HG03280 (cell line): ENCODE measurements around the gene FAM114A2.
"Not testable (repeated sequence)": the region's sequence is repeated elsewhere in the genome, so short reads cannot be mapped to it uniquely, and the experiment has no call there.

Experiments
- ATAC-seq: cut with Tn5 transposase; IDR thresholded peaks from one replicate; pipeline ENCODE4 v1.9.1; 2021; ENCODE audit warnings: mild to moderate bottlenecking, moderate library complexity; ENCODE audit not compliant: unreplicated experiment

Gene FAM114A2

DNA sequence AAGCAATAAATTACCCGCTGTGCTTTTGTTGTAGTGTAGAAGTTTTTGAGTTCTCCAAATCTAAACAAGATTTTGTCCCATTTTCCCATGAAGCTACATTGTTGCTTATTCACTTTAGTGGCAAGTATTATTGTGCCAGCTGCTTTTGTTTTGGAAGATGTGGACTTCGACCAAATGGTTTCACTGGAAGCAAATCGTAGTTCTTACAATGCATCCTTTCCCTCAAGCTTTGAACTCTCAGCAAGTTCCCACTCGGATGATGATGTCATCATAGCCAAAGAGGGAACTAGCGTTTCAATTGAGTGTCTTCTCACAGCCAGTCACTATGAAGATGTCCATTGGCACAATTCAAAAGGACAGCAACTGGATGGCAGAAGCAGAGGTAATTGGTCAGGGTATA lies 10.9 kb upstream of the FAM114A2 start:
- no peak for ATAC-seq

DNA sequence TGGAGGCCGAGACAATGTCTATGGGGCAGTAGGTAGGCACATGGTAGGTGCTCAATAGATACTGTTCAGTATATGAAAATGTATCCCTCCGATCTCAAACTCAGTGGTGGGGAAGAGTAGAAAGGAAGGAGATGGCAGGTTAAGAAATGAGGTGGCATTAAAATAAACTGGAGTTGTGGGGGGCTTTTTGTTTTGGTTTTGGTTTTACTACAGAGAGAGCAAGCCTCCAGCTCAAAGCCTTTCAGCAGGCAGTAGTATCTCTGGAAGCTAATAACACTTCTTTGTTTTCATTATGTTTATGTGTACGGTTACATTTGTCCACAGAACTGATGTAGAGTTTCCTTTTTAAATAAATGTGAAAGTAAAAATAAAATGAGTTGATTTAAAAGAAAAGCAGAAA lies 8.6 kb upstream of the FAM114A2 start:
- ATAC-seq: no peak

DNA sequence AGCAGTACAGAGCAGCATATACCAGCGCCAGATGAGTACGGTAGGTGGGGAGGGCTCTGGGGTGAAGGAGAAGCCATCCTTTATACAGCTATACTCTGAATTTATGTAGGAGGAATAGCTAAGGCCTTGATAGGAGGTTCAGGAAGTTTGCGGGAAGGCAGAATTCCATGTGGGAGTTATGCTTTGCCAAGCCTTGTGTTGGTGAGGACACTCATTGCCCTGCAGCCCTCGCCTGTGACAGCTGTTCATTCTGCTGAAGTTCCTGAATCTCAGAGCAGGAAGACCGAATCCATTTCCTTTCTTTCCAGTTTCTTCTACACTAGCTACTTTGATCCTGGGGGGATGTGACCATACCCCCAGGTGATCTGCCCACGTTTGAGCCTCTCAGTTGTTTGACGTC lies 7.8 kb upstream of the FAM114A2 start:
- ATAC-seq: no peak

DNA sequence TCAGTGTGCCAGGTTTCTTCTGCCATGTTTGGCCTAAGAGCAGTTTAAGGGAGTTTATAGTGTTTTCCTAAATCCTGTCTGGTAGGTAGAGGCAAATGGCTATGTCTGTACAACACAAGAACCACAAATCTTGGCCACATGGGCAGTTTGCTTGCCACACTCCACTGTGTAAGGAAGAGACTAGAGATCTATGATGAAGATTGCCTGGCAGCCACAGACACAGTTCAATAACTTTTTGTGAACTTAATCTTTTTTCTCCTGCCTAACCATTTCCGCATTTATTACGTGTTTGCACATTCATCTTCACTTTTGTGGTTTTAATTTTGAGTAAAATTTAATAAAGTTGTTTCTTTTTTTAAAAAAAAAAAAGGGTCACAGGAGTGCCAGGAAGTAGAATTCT lies 5.9 kb upstream of the FAM114A2 start:
- ATAC-seq: no peak

DNA sequence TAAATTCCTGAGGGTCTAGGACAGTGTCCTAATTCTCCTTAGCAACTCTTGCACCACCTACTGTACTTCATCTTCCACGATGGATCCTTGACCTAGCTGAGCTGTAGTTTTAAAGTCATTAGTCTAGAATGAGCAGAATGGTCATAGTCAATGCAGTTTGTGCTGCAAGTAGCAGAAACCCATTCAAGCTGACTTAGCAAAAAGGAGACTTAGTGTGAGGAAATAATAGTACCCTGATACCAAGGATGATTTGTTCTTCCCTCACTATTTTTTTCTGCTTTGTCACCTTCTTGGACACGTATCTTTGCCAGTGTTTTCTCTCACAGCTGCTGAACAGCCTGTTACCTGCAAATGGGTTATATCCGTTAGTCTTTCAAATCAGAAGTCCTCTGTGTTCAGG lies 5.4 kb upstream of the FAM114A2 start:
- ATAC-seq: no peak

DNA sequence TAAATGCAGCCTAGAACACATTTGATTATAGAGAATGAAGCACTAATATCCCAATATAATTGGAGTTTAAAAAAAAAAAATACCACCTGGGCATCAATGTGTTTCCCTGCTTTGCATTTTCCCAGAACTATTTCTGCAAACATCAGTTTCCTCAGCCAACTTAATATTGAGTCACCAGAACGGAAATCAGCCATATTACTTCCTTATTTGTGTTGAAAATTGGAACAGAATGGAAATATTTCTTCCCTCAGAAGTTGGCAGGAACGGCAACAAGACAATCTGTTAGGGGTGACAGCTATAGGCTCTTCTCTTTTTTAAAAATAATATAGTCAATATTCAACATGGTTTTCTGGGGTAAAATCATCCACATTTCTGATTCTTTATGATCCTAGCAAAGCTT lies 4.1 kb upstream of the FAM114A2 start:
- ATAC-seq: no peak

DNA sequence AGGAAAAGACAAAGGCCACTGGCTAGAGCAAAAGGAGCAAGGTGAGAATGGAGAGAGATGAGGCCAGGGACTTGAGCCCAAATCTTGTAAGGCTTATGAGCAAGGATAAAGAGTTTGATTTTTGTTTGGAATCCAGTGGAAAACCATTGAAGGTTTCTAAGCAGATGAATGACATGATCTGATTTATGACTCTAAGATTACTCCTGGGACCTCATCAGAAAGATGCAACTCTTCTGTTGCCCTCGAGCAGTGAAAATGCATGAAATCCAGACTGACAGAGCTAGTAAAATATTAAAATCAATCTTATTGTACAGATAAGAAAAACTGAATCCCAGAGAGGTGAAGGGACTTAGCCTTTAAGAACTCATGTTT lies 734 bp upstream of the FAM114A2 start:
- no peak for ATAC-seq

DNA sequence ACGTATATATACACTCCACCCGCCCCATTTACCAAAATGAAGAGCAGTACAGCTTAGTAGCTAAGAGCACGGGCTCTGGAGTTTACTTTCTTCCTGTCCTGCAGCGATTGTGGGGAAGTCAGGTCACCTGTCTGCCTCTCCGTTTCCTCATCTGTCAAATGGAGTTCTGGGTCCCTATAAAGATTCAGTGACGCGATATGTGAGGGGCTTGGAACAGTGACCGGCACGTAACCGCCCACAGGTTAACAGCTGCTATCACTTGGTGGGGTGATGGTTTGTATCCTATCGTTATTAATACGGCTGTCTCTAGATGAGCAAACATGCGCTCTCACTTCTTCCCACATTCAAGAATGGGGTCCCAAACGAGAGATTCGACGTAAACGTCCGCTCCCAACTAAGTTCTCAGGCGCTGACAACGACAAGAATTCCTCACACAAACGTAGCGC lies 426 bp downstream of the FAM114A2 start:
- peak; percentile 50 for ATAC-seq

DNA sequence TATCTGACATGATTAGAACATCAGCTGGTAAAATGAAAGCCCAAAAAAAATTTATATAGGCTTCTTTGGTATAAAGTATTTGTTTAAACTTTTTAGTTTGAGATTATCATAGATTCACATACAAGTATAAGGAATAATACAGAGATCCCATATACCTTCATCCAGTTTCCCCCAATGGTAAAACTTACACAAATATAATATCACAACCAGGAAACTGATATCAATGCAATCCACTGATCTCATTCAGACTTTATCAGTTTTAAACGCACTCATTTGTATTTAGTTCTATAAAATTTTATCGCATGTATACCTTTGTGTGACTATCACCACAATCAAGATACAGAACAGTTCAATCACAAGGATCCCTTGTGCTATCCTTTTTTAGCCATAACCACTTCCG lies 3.8 kb downstream of the FAM114A2 start:
- no peak for ATAC-seq

DNA sequence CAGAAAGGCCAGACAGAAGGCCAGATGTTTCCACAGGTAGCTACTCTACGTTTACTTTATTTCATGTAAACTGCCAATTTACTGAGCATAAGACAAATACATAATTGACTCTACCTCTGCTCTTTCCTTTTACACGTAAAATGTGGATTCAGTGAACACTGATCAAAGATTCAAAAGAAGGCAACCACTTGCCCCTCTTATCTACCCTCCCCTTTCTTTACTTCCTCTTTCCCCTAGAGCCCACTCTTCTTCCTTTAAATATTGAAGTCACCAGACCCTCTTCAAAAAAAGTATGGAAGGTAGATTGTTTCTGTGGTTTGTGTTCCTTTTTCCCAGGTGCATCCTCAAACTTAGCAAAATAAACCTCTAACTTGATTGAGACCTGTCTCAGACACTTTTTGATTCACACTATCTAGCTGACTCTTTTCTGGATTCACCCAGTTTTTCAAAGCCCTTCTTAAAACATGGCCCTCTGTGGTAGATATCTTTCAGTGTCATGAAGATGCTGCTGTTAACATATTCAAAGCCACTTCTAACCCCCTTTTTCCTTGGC lies 6.7 kb downstream of the FAM114A2 start:
- ATAC-seq: no peak

DNA sequence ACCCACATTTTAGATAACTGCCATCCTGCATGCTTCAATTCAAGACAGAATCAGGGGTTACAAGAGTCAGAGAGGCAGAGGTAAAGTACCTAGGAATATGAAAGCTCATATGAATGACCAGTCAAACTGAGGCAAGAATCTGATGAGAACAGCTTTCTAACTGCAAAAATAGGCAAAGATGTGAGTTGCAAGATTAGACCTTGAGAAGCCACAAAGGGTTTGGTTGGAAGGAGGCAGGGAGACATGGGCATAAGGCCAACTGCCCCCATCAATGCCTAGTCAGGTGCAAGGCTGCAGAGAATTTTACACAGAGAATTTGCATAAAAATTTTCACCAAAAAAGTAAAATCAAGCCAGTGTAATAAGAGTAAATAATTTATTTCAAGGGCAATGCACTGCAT lies 12.8 kb downstream of the FAM114A2 start:
- ATAC-seq: no peak

DNA sequence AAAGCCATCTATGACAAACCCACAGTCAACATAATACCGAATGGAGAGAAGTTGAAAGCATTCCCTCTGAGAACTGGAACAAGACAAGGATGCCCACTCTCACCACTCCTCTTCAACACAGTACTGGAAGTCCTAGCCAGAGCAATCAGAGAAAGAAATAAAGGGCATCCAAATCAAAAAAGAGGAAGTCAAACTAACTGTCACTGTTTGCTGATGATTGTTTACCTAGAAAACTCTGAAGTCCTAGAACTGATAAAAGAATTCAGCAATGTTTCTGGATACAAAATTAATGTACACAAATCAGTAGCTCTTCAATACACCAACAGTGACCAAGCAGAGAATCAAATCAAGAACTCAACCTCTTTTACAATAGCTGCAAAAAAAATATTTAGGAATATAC lies 19.8 kb downstream of the FAM114A2 start:
- not testable (repeated sequence) for ATAC-seq

DNA sequence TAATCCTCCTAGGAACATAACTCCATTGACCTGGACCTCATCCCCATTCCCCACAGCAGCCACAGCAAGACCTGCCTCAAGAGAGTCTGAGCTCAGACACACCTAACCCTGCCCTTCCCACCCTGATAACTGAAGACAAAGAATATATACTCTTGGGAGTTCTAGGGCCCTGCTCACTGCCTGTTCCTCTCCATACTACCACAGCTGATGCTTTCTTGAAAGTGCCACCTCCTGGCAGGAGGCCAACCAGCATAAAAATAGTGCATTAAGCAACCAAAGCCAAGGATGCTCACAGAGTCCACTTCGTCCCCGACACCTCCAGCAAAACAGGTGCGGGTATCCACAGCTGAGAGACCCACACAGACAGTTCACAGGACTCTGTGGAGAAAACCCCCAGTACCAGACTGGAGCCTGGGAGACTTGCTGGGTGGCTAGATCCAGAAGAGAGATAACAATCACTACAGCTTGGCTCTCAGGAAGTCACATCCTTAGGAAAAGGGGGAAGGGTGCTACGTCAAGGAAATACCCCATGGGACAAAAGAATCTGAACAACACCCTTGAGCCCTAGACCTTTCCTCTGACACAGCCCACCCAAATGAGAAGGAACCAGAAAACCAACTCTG lies 23.5 kb downstream of the FAM114A2 start:
- ATAC-seq: no peak

DNA sequence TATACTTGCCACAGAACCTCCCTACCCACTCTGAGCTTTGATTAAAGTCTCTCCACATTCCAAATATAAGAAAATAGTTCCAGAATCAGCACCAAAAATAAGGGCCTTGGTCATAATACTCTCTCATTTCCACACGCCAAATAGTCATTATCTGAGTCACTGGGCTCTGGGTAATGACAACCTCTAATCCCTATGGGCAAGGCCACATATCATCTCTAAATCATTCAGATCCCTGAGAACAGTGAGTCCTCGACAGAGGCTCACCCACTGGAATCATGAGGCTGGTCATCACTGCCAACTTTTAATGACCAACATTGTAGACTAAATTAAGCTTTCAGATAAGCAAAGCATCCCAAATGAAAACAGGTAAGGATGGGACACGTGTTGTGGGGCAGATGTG lies 28.1 kb downstream of the FAM114A2 start:
- ATAC-seq: no peak

DNA sequence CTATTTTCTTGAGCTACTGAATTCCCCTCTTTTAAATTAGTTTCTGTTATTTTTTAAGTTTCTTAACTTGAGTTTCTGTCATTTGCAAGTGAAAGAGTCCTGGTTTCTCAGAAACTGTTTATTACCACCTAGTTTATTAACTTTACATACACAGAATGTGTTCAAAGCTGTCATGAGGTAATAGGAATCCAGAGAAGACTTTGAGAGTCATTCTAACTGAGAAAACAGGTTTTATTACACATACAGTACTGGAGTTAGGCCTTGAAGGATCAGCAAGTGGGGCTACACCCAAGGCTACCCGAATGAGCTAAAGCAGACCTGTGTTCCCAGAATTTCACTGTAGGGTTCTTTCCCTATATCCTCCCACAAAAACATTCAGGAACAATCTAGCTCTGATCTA lies 33.1 kb downstream of the FAM114A2 start:
- ATAC-seq: no peak

DNA sequence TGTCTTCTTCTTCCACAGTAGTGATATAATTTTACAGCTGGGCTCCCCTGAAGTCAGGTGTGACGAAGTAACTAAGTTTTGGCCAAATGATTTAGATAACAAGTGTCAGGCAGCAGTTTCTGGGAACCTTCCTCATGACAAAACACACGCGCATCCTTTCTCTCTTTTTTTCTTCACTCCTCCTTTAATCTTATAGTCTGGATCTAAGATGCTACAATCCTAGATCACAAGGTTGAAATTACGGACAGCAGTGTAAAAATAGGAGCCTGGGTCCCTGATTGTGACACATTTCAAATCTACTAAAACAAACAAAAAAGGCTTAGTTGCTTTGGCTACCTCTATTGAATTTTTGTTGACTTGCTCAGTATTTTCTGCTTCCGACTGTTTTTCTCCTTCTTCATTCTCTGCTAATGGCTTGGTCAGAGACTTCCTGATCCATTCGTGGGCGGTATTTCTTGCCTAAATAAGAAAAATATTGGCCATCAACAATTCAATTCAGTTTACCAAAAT lies 36.1 kb downstream of the FAM114A2 start:
- ATAC-seq: no peak

DNA sequence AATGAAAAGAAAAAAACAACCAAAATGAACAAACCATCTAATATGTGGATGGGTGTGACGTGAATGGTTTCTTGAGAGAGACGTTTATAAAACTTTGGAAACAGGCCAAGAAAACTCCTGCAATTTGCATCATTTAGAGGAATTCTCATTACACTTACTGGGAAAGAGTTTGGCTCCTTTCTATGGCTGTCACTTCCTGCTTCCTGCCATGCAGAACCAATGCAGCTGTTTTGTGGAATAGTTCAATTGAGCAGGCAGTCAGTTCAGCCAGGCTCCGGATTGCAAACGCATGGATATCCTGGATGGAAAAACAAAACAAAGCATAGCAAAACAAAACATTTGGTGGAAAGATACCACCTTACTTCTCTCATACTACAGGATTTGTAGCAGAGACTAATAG lies 36.6 kb downstream of the FAM114A2 start:
- no peak for ATAC-seq

DNA sequence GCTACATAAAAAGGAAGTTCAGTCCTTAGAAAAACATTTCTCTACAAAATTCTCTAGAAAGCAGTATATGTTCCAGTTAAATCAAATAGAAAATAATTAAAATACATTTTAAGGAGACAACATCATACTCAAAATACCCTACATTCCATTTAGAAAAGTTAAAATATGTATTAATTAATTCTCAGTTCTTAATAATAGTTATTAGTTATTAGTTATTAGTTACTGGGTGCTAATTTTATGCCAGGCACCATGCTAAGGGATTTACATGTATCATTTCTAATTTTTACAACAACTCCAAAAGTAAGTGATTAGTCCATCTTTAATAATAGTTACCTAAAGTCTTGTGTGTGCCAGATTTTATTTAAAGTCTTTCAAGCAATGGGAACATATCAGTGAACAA lies 38.0 kb downstream of the FAM114A2 start:
- ATAC-seq: no peak

DNA sequence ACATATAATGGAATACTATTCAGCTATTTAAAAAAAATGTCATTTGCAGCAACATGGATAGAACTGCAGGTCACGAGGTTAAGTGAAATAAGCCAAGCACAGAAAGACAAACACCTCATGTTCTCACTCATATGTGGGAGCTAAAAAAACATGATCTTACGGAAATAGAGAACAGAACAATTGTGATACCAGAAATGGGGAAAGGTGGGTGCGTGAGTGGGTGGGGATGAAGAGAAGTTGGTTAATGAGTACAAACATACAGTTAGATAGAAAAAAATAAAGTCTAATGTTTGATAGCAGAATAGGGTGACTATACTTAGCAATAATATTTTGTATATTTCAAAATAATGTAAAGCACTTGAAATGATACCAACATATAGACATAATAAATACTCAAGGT lies 38.7 kb downstream of the FAM114A2 start:
- no peak for ATAC-seq

DNA sequence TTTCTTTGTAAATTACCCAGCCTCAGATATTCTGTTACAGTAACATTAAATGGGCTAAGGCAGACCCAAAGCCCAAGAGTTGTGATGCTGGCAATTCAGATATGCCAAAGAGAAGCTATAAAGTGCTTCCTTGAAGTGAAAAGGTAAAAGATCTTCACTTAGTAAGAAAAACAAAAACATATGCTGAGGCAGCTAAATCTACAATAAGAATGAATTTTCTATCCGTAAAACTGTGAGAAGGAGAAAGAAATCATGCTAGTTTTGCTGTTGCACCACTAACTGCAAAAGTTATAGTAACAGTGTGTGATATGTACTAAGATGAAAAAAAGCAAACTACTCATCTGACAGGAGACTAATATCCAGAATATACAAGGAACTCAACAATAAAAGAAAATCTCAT lies 39.9 kb downstream of the FAM114A2 start:
- ATAC-seq: no peak

DNA sequence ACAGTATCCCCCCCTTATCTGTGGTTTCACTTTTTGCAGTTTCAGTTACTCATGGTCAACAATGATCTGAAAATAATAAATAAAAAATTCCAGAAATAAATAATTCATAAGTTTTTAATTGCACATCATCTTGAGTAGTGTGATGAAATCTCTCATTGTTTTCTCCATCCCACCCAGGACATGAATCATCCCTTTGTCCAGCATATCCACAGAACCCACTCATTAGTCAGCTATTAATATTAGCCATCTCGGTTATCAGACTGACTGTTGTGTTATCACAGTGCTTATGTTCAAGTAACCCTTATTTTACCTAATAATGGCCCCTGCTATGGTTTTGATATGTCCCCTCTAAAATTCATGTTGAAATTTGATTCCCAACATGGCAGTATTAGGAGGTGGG lies 40.7 kb downstream of the FAM114A2 start:
- no peak for ATAC-seq

DNA sequence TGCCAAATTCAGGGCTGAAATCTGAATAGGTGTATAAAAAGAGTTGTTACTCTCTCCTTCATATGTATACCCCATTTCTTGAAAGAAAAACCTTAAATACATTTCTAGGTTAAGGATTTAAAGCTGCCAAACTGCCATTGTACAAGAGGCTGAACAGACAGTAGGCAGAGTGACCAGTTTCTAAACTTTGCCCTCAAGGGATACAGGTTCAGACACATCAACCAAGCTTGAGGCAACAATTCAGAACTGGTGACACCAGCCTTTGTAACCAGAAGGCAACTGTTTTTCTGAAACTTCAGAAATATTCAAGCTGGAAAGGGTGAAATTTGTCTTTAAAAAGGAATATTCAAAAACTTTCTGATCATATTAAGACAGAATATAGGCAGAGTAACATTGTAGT lies 47.5 kb downstream of the FAM114A2 start:
- ATAC-seq: no peak

DNA sequence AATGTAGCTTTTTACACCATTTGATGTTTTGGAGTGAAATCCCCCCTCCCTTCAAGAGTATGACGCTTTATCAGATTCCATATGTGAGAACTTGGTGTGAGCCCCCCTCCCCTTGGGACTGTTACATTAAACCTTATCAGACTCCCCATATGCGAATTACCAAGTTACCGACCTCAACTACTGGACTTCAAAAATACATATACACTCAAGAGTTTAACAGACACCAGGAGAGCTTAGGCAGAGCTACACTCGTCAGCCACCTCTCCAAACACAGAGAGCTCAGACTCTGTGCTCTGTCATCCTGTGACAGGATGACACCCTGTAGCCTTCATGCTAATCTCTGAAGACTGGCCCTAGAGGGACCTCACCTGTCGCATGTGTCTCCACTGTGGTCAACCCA lies 50.2 kb downstream of the FAM114A2 start:
- ATAC-seq: no peak
